ENCODE data around the gene CLK4.

CLK4 gene

GRCh38 chr5:178626484-178627258, at the start of gene CLK4:
TSS of gene CLK4 (minus strand) at chr5:178627050. CDS start at chr5:178623416, 3,634 bp downstream.
- DNase-seq = peak; percentile 73

GRCh38 chr5:178675922-178676321, 49.1 kb upstream of the CLK4 start:
- no peak for DNase-seq

DNA sequence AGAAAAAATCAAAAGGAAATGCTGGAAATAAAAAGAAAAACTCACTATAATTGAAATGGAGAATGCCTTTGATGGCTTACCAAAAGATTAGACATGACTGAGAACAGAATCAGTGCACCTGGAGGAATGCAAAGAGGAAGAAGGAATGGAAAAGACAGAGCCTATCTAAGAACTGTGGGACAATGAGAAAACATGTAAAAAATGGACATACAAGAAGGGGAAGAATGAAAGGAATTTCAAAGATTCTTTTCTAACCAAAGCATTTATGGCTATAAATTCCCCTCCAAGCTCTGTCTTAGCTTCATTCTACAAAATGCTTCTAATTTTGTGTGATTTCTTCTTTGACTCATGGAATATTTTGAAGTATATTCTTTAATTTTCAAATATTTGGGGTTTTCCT, 47.5 kb upstream of the CLK4 start:
- no peak for DNase-seq

DNA sequence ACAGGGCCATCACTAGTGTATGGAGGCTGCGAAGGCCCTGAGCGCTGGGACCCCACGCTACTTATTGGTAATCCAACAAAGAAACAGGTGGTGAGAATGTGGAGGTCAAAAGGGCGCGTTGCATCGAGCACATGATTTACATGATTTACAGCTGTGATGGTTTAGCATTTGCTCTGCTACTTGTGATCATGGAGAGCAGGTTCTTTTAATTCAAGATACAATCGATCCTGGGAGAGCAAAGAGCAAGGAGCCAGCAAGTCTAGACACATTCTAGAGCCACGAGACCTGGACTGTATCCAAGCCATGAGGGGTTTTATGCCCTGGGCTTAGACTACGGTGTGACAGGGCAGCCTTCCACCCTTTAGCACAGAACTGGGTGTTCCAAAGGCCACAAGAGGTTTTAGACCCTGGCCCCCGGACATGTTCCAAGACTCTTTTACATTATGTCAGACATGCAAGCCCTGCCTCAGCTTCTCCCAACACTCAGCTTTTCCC, 47.0 kb upstream of the CLK4 start:
- DNase-seq = no peak

- no peak for DNase-seq
Observed at GRCh38 chr5:178672630-178673029, 45.8 kb upstream of the CLK4 start.

DNA sequence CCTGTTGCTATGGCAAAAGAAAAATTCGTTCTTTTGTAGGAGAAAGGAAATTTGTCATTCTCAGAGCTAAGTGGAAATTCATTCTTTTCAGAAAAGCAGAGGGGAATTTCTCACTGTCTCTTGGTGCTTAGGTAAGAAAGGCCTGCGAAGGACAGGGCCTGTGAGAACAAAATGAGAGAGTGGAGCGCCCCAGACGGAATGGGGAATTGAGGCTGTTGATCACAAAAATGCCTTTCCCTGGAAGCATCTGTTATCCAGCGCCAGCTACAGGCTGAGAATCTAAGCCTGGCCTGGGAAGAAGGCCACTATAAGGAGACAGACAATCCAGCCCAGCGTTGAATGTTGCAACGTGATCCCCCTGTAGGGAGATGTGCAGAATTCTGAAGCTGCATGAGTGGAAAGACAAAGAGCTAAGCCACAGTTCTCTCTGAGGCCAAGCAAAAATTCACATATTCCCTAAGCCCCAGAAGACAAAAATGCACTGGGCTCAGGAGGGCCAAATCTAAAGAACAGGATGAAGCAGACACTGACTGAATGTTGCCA, 44.8 kb upstream of the CLK4 start:
- no peak for DNase-seq

DNA sequence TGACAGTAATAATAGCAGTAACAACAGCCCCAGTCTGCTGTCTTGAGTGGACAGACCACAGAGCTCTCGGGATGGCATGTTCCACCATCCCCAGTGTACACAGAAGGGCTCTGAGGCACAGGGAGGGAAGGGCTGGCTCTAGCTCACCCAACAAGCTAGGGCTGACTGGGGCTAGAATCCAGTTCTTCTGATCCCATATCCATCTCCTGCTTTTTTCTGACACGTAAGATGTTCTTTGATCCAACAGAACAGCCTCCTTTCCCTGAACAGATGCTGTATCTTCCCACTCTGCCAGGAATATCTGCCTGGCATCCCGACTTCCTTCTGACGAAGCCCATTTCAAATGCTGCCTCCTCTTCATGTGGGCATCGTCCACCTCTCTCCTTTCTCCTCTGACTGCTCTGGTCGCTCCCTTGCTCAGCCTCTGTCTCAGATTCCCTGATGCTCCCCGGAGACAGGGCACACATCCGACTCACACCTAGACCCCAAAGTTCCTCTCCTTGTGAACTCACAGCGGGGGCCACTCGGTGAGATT, 43.6 kb upstream of the CLK4 start:
- no peak for DNase-seq

GRCh38 chr5:178668579-178668978, 41.7 kb upstream of the CLK4 start:
- no peak for DNase-seq

DNA sequence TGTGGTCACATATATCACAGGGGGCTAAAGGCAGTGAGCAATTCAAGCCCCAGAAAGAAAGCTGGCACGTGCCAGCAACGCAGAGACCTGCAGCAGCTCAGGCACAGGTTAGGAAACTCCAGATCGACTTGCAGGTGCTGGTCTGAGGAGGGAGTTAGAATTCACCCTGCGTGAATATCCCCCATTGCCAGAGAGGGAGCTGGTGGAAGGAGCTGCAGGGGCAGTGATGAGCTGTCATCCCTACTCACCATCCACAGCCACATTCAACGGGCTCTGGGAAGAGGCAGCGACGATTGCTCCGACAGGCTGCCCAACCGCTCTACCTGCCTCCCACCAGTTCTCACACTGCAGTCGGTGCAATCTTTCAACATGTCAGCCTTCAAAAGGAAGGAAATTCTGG, 40.8 kb upstream of the CLK4 start:
- no peak for DNase-seq

GRCh38 chr5:178667101-178667500, 40.3 kb upstream of the CLK4 start:
- DNase-seq = no peak

DNA sequence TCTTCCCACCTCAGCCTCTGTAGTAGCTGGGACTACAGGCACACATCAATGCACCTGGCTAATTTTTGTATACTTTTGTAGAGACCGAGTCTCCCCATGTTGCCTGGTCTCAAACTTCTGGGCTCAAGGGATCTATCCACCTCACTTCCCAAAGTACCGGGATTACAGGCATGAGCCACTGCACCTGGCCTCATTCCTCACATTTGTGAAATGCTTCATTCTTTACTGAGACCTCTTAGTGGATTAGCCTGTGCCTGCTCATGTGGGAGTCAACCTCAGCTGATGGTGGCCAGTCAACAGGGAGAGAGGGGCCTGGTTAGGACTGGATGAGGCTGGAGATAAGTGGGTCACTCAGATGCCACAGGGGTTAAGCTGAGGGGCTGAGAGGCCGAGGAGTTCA, 37.3 kb upstream of the CLK4 start:
- no peak for DNase-seq

DNA sequence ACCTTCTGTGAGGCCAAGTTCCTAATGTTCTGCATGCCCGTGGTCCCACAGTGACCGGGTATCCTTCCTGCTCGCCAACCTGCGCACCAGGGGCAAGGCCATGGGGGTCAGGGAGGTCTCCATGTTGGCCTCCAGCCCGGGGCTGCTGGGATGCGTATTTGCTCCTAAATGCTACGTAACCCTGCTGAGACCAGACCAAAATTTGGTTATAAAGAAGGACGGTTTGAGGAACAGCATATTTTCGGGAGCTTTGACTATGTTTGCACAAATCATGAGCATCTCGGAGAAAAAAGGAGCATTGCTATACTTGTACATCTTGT, 35.7 kb upstream of the CLK4 start:
- DNase-seq = no peak

GRCh38 chr5:178661836-178662540, 35.1 kb upstream of the CLK4 start:
- no peak for DNase-seq

- no peak for DNase-seq
Observed at GRCh38 chr5:178651046-178651810, 24.4 kb upstream of the CLK4 start.

- DNase-seq = no peak
Observed at GRCh38 chr5:178650214-178650613, 23.4 kb upstream of the CLK4 start.

DNA sequence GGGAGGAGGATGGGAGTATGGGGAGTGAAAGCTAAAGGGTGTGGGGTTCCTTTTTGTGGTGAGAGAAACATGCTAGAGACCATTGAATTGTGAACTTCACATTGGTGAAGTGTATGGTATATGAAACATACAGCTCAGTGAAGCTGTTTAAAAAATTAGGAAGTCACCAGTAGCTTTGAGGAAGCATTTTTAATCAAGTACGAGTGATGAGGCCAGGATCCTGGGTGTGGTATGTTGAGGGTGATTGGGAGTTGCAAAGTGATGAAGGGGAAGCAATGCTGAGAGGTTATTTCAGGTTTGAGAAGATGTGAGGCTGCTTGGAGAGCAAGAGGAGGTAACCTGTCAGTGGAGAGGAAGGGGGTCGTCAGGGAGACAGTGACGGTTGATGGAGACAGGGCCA, 22.7 kb upstream of the CLK4 start:
- DNase-seq = no peak

DNA sequence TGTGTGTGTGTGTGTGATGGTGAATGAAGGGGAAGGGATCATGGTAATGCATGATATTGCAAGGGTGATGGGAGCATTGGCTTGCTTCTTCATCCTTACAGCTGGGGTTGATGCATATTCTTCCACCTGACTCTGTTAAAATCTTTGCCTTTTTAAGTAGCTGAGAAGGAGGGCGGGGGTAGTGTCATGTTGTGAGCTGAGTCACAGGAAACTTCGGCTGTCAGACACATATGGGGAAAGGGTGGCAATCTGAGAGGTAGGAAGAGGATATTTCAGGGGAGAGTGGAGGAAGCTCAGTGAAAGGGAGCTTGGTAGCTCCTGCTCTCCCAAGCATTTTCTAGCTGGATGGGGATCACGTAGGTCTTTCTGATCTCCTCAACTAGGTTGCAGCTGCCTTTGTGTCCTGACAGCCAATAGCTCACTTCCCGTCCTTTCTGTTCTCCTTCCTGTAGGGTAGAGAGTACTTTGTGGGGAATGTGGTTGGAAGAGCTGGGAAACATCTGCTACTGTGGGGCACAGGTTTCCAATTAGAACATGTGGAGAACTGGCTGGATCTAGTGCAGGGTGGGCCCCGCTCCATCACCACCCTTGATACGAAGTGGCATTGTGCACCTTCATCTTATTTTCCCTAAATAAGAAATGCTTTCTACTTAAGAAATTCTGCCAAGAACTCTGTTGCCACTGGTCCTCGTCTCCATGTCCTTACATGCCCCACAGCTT, 18.1 kb upstream of the CLK4 start:
- no peak for DNase-seq

- DNase-seq = no peak
Observed at GRCh38 chr5:178642351-178642909, 15.6 kb upstream of the CLK4 start.

DNA sequence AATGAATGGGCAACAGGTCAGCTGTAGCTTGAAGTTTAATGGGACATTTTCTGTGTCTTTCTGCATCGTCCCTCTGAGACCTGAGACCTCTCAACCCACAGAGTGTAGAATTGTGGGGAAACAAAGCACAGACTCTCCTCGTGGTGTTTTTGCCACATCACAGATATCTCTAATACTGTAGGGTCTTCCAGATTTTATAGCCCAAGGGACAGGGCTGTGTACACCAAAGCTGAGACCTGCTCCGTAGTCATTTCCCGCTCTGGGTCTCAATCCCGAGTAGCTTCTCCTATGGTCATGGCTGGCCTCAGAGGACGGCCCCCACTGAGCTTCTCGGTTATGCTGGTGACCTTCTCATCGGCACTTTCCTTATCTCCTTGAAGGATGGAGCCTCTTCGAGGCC, 14.9 kb upstream of the CLK4 start:
- no peak for DNase-seq

GRCh38 chr5:178640331-178641045, 13.6 kb upstream of the CLK4 start:
- DNase-seq = no peak

DNA sequence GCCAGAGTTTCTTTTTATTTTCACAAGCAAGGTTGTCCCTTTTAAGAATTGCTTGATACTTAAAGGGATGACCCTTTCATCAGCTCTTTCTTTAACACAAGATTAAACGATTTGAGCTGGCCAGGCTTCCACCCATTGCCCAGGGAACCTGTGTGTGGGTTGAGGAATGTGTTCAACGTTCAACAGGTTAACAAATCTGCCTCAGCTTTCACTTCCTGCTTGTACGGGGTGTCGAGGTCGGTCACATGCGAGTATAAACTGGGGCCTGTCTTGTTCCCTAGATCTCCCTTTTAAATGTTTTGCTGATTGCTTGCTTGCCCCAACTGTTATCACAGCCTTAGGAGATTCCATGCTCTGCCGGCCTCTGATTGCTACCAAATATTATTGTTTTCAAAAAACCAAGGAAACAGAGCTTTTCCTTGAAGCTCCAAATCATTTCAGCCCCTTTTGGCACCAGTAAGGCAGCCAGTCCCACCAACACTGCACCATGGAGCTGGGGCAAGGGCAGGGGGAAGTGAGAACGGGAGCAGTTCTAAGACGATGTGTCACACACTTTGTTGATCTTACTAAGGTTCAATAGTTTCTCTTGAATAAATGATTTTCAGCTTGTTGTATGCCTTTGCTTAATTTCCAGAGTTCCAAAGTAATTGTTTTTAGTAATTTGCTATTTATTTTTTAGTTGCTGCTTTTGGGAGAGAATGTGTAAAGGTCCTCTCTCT, 10.7 kb upstream of the CLK4 start:
- no peak for DNase-seq
